Transverse colon (tissue), 4 donors: ENCODE data around the gene SMAD2. TPM values are rescaled to one million over a fixed set of nuclear protein-coding genes. Genes with fewer than 3 reads are reported as not detected.
A peak's percentile ranks its signal among the peaks of the same experiment; 100 is the strongest.

Source experiments
- DNase-seq: peaks from one replicate; pipeline ENCODE4 v3.0.0-alpha.2; 2019
- H3K27ac ChIP-seq, 4 donors: fragments of 200-600 bp; sonication (generic); 2 replicates each; pipeline ENCODE4 v1.5.1; 2016 to 2018; ENCODE audit warnings: inconsistent platforms in 4 of 4
- H3K27me3 ChIP-seq: fragments of 200-600 bp; sonication (generic); 2 replicates; pipeline ENCODE4 v1.5.1; 2017; ENCODE audit warnings: inconsistent platforms
- H3K36me3 ChIP-seq, 4 donors: fragments of 200-600 bp; sonication (generic); 2 replicates each; pipeline ENCODE4 v1.5.1; 2017 to 2019; ENCODE audit warnings: inconsistent platforms in 4 of 4
- H3K4me1 ChIP-seq, 4 donors: fragments of 200-600 bp; sonication (generic); 2 replicates each; pipeline ENCODE4 v1.5.1; 2017 to 2020; ENCODE audit warnings: inconsistent platforms in 4 of 4
- H3K4me3 ChIP-seq, 4 donors: fragments of 200-600 bp; sonication (generic); 1 replicate in 1 of 4; 2 replicates in 3 of 4; pipeline versions ENCODE4 v1.5.1 to v1.6.1; 2017 to 2019; ENCODE audit warnings: inconsistent platforms in 4 of 4
- H3K9me3 ChIP-seq, 2 donors: fragments of 200-600 bp; sonication (generic); 2 replicates each; pipeline ENCODE4 v1.5.1; 2017 to 2019; ENCODE audit warnings: inconsistent platforms in 2 of 2
- CTCF ChIP-seq, 5 experiments: fragments of 200-600 bp in 3 of 5; fragments of 450-650 bp in 2 of 5; sonication (generic) in 3 of 5; IDR thresholded peaks; 1 replicate in 2 of 5; 2 replicates in 3 of 5; pipeline ENCODE4 v1.5.1; 2016 to 2017; ENCODE audit warnings: antibody characterized with exemption in 5 of 5, inconsistent platforms in 3 of 5, mild to moderate bottlenecking in 2 of 5, moderate library complexity in 1 of 5
- EP300 ChIP-seq: sonication (generic); formaldehyde crosslinking; IDR thresholded peaks from one replicate; pipeline ENCODE4 v1.6.1; 2017; ENCODE audit warnings: antibody characterized with exemption, low read depth
- POLR2A ChIP-seq: fragments of 450-650 bp; IDR thresholded peaks from one replicate; pipeline ENCODE4 v1.6.1; 2016; ENCODE audit warnings: antibody characterized with exemption, mild to moderate bottlenecking, moderate library complexity
- POLR2AphosphoS5 ChIP-seq, 3 donors: sonication (generic); formaldehyde crosslinking; IDR thresholded peaks; one replicate each; pipeline ENCODE4 v1.6.1; 2016; ENCODE audit warnings: antibody characterized with exemption in 3 of 3
- WGBS, 2 donors: methylation state at CpG; one replicate each; pipeline ENCODE4 v1.1.5; 2018; ENCODE audit warnings: low coverage in 1 of 2; 5-methylcytosine and 5-hydroxymethylcytosine counted together
- in situ Hi-C, 4 donors: fragments of 200-750 bp; cut with MboI; loops; one replicate each; pipeline versions ENCODE4 v1.15.0 to v1.15.1; 2017; ENCODE audit warnings: low sequenced_read_pairs in 3 of 4, low pct_ligation_motif_present in 1 of 4, low pct_unique_long_range_greater_than_20kb in 1 of 4
- intact Hi-C: fragments of 100-400 bp; cut with DNase I; formaldehyde crosslinking; loops from one replicate; pipeline ENCODE4 v1.15.1; 2023; ENCODE audit warnings: low total_unique reads
- total RNA-seq, 4 donors: library from RNA; depleted of rRNA; stranded (reverse); fragments of >200 nt; gene quantifications; one replicate each; pipeline ENCODE4 v1.1.0, GENCODE V29; 2016

The SMAD2 gene
- total RNA-seq, 4 donors from 2014 or later = 17.9 to 68.8 (median 43.9) TPM

GRCh38 chr18:47775961-47776360 is 154.5 kb downstream of the SMAD2 start:
- intact Hi-C loops = no loop called here

GRCh38 chr18:47773931-47774330 is 156.5 kb downstream of the SMAD2 start:
- H3K9me3 ChIP-seq = no peaks in the 10 kb centered on the region
- intact Hi-C loops = no loop called here
- no peaks in the 10 kb centered on the region for H3K36me3 ChIP-seq
- H3K27me3 ChIP-seq = peaks cover 6% of the 10 kb centered on the region
- no peak overlapping the region for H3K4me3 ChIP-seq
- WGBS, 2 donors = 76% methylated on average over 2 of the region's 2 CpGs; no CpG with 5 or more reads in 1 of the 2 donors
- H3K4me1 ChIP-seq = no peaks in the 10 kb centered on the region
- TF ChIP-seq EP300 (no peak), POLR2AphosphoS5 (IDR thresholded peaks at IDR 0.05) (no peak), CTCF (IDR thresholded peaks at IDR 0.05) (no peak), POLR2A (no peak)
- DNase-seq = no peak
- in situ Hi-C loops = loop anchor here (10.0 to 25.0 kb wide), 3 partner anchors 241 to 671 kb away; no protein-coding TSS in a partner anchor
- H3K27ac ChIP-seq = no peak overlapping the region

More at GRCh38 chr18:47775961-47776360, 154.5 kb downstream of the SMAD2 start:
- WGBS, 2 donors = 78 to 79% methylated on average over 2 to 5 of the region's 5 CpGs
- Histone ChIP-seq H3K4me3 (no peak overlapping the region), H3K27me3 (peaks cover 9% of the 10 kb centered on the region), H3K9me3 (no peaks in the 10 kb centered on the region), H3K36me3 (no peaks in the 10 kb centered on the region), H3K27ac (no peak overlapping the region), H3K4me1 (no peaks in the 10 kb centered on the region)
- TF ChIP-seq CTCF (IDR thresholded peaks at IDR 0.05) (no peak), EP300 (no peak), POLR2A (no peak), POLR2AphosphoS5 (IDR thresholded peaks at IDR 0.05) (no peak)
- in situ Hi-C loops = loop anchor here (5.0 to 25.0 kb wide), 6 partner anchors 111 to 669 kb away; no protein-coding TSS in a partner anchor
- no peak for DNase-seq

GRCh38 chr18:47772374-47773248 is 157.8 kb downstream of the SMAD2 start:
- intact Hi-C loops = no loop called here
- H3K4me3 ChIP-seq = no peak overlapping the region
- H3K36me3 ChIP-seq = no peaks in the 10 kb centered on the region
- no peak for TF ChIP-seq EP300
- peak; percentile 79 to 89 (median 89) for TF ChIP-seq CTCF (IDR thresholded peaks at IDR 0.05)
- TF ChIP-seq POLR2A = no peak
- TF ChIP-seq POLR2AphosphoS5 (IDR thresholded peaks at IDR 0.05) = no peak
- in situ Hi-C loops = loop anchor here (10.0 to 25.0 kb wide), 3 partner anchors 242 to 672 kb away; no protein-coding TSS in a partner anchor
- no peaks in the 10 kb centered on the region for H3K9me3 ChIP-seq
- peaks cover 6% of the 10 kb centered on the region for H3K27me3 ChIP-seq
- peak; percentile 77 for DNase-seq
- no peak overlapping the region for H3K27ac ChIP-seq
- H3K4me1 ChIP-seq = no peaks in the 10 kb centered on the region
- 58 to 100% methylated on average over 1 to 16 of the region's 16 CpGs for WGBS, 2 donors

- 61% methylated on average over 3 of the region's 3 CpGs; no CpG with 5 or more reads in 1 of the 2 donors for WGBS, 2 donors
- H3K36me3 ChIP-seq = no peaks in the 10 kb centered on the region
- no peak overlapping the region for H3K27ac ChIP-seq
- H3K4me1 ChIP-seq = no peaks in the 10 kb centered on the region
- H3K9me3 ChIP-seq = no peaks in the 10 kb centered on the region
- no peak for DNase-seq
- in situ Hi-C loops (loop anchor here (10.0 to 25.0 kb wide), 3 partner anchors 243 to 673 kb away; no protein-coding TSS in a partner anchor), intact Hi-C loops (no loop called here)
- no peak overlapping the region for H3K4me3 ChIP-seq
- H3K27me3 ChIP-seq = peaks cover 6% of the 10 kb centered on the region
- TF ChIP-seq EP300 (no peak), POLR2A (no peak), CTCF (IDR thresholded peaks at IDR 0.05) (no peak), POLR2AphosphoS5 (IDR thresholded peaks at IDR 0.05) (no peak)
Observed at GRCh38 chr18:47771922-47772321, 158.5 kb downstream of the SMAD2 start.
